Measurements from ENCODE around the gene PGS1. TPM values are rescaled to one million over a fixed set of nuclear protein-coding genes. Genes with fewer than 3 reads are reported as not detected.
A peak's percentile ranks its signal among the peaks of the same experiment; 100 is the strongest.

Gene PGS1
- total RNA-seq, 1 experiment from 2014 or later = 42.5 TPM

- no peaks in the 10 kb centered on the region for H3K27me3 ChIP-seq (replicated peaks; ENCODE audit: insufficient read depth, low read depth, low read length, poor library complexity)
- no peak for DNase-seq (ENCODE audit: low spot score)
- H3K36me3 ChIP-seq (ENCODE audit: insufficient read depth, low read length, poor library complexity, severe bottlenecking) = peaks cover 38% of the 10 kb centered on the region
- TF ChIP-seq CTCF (conservative IDR thresholded peaks at IDR 0.05; ENCODE audit: low read depth, low read length) (0 out of 2 replicates have a peak, but pooled peaks have one; percentile 39), EZH2 (IDR thresholded peaks at IDR 0.05; ENCODE audit: borderline replicate concordance, low read depth, low read length, poor library complexity, severe bottlenecking) (no peak)
- H3K4me1 ChIP-seq (ENCODE audit: insufficient read depth, low read length, poor library complexity, severe bottlenecking) = peaks cover 16% of the 10 kb centered on the region
- BruUV-seq (replicated peaks) = no TSS peak
- H3K9me3 ChIP-seq (ENCODE audit: low read depth, low read length, poor library complexity, severe bottlenecking) = no peaks in the 10 kb centered on the region
- no peak overlapping the region for H3K4me3 ChIP-seq (ENCODE audit: low read depth, low read length, poor library complexity, severe bottlenecking)
- intact Hi-C loops (cut with micrococcal nuclease; ENCODE audit: unreplicated experiment) = loop anchor here (2.0 to 5.0 kb wide), 3 partner anchors 61 to 170 kb away; partner anchors contain the start of gene SOCS3
- ChIA-PET POLR2A (ENCODE audit: low non-redundant PET) (no interaction called here), CTCF (interaction anchor here (0.6 to 2.8 kb wide), 7 partner anchors 18 to 394 kb away, joined by 3 to 11 read pairs (median 5); no protein-coding TSS in a partner anchor)
- H3K27ac ChIP-seq (ENCODE audit: low read depth, low read length, poor library complexity, severe bottlenecking) = no peak overlapping the region
These were observed 43.8 kb downstream of the PGS1 start for GRCh38 chr17:78422267-78422605.

GRCh38 chr17:78422872-78423588 lies 44.6 kb downstream of the PGS1 start:
- no TSS peak for BruUV-seq (replicated peaks)
- DNase-seq (ENCODE audit: low spot score) = no peak
- H3K27ac ChIP-seq (ENCODE audit: low read depth, low read length, poor library complexity, severe bottlenecking) = no peak overlapping the region
- no peaks in the 10 kb centered on the region for H3K27me3 ChIP-seq (replicated peaks; ENCODE audit: insufficient read depth, low read depth, low read length, poor library complexity)
- TF ChIP-seq CTCF (conservative IDR thresholded peaks at IDR 0.05; ENCODE audit: low read depth, low read length) = no peak
- no peak for TF ChIP-seq EZH2 (IDR thresholded peaks at IDR 0.05; ENCODE audit: borderline replicate concordance, low read depth, low read length, poor library complexity, severe bottlenecking)
- ChIA-PET CTCF (interaction anchor here (2.8 kb wide), 1 partner anchor 62 kb away, joined by 11 read pairs; no protein-coding TSS in a partner anchor), POLR2A (ENCODE audit: low non-redundant PET) (no interaction called here)
- intact Hi-C loops (cut with micrococcal nuclease; ENCODE audit: unreplicated experiment) = loop anchor here (2.0 to 5.0 kb wide), 3 partner anchors 62 to 171 kb away; partner anchors contain the start of gene SOCS3
- no peak overlapping the region for H3K4me3 ChIP-seq (ENCODE audit: low read depth, low read length, poor library complexity, severe bottlenecking)
- peaks cover 38% of the 10 kb centered on the region for H3K36me3 ChIP-seq (ENCODE audit: insufficient read depth, low read length, poor library complexity, severe bottlenecking)
- no peaks in the 10 kb centered on the region for H3K9me3 ChIP-seq (ENCODE audit: low read depth, low read length, poor library complexity, severe bottlenecking)
- peaks cover 16% of the 10 kb centered on the region for H3K4me1 ChIP-seq (ENCODE audit: insufficient read depth, low read length, poor library complexity, severe bottlenecking)

- Histone ChIP-seq H3K27me3 (replicated peaks; ENCODE audit: insufficient read depth, low read depth, low read length, poor library complexity) (no peaks in the 10 kb centered on the region), H3K4me1 (ENCODE audit: insufficient read depth, low read length, poor library complexity, severe bottlenecking) (peaks cover 16% of the 10 kb centered on the region), H3K4me3 (ENCODE audit: low read depth, low read length, poor library complexity, severe bottlenecking) (no peak overlapping the region), H3K9me3 (ENCODE audit: low read depth, low read length, poor library complexity, severe bottlenecking) (no peaks in the 10 kb centered on the region), H3K27ac (ENCODE audit: low read depth, low read length, poor library complexity, severe bottlenecking) (no peak overlapping the region), H3K36me3 (ENCODE audit: insufficient read depth, low read length, poor library complexity, severe bottlenecking) (peaks cover 38% of the 10 kb centered on the region)
- no peak for TF ChIP-seq EZH2 (IDR thresholded peaks at IDR 0.05; ENCODE audit: borderline replicate concordance, low read depth, low read length, poor library complexity, severe bottlenecking)
- TF ChIP-seq CTCF (conservative IDR thresholded peaks at IDR 0.05; ENCODE audit: low read depth, low read length) = no peak
- CTCF ChIA-PET = interaction anchor here (0.6 to 1.0 kb wide), 2 partner anchors 63 to 64 kb away, joined by 4 to 7 read pairs; partner anchors contain the start of gene SOCS3
- POLR2A ChIA-PET (ENCODE audit: low non-redundant PET) = no interaction called here
- intact Hi-C loops (cut with micrococcal nuclease; ENCODE audit: unreplicated experiment) = loop anchor here (2.0 to 5.0 kb wide), 3 partner anchors 63 to 172 kb away; partner anchors contain the start of gene SOCS3
- no TSS peak for BruUV-seq (replicated peaks)
- DNase-seq (ENCODE audit: low spot score) = peak; percentile 54
These were observed 45.7 kb downstream of the PGS1 start for GRCh38 chr17:78423961-78424675.
